NCI-H460 (cell line): Measurements from ENCODE around the gene B4GALT1. TPM values are rescaled to one million over a fixed set of nuclear protein-coding genes. Genes with fewer than 3 reads are reported as not detected.
"Not testable (repeated sequence)": the region's sequence is repeated elsewhere in the genome, so short reads cannot be mapped to it uniquely, and the experiment has no call there.

ENCODE experiments used
- DNase-seq: peaks from one replicate; pipeline ENCODE4 v3.0.0-alpha.2; 2016; ENCODE audit warnings: low read depth; ENCODE audit errors: extremely low read depth
- total RNA-seq: library from RNA; depleted of rRNA; stranded (reverse); fragments of >200 nt; shearing (Covaris generic); gene quantifications from 2 replicates; pipeline ENCODE4 v1.2.3, GENCODE V29; 2014

B4GALT1 gene
- total RNA-seq, 1 experiment from 2014 or later: 60.0 TPM

GRCh38 chr9:33185858-33186257, 18.7 kb upstream of the B4GALT1 start:
- DNase-seq: no peak

GRCh38 chr9:33185406-33185805, 18.3 kb upstream of the B4GALT1 start:
- DNase-seq: no peak

GRCh38 chr9:33184963-33185362, 17.8 kb upstream of the B4GALT1 start:
- no peak for DNase-seq

GRCh38 chr9:33182519-33182918, 15.4 kb upstream of the B4GALT1 start:
- no peak for DNase-seq

GRCh38 chr9:33180526-33181184, 13.5 kb upstream of the B4GALT1 start:
- DNase-seq: no peak

- DNase-seq: no peak
Observed at GRCh38 chr9:33178972-33179697, 12.0 kb upstream of the B4GALT1 start.

GRCh38 chr9:33177639-33178038, 10.5 kb upstream of the B4GALT1 start:
- DNase-seq: no peak

- no peak for DNase-seq
Observed at GRCh38 chr9:33177086-33177485, 9.9 kb upstream of the B4GALT1 start.

- no peak for DNase-seq
Observed at GRCh38 chr9:33175649-33176325, 8.7 kb upstream of the B4GALT1 start.

GRCh38 chr9:33172256-33173238, 5.4 kb upstream of the B4GALT1 start:
- no peak for DNase-seq

- no peak for DNase-seq
Observed at GRCh38 chr9:33170464-33171415, 3.6 kb upstream of the B4GALT1 start.

GRCh38 chr9:33168941-33169544, 1.9 kb upstream of the B4GALT1 start:
- no peak for DNase-seq

- DNase-seq: no peak
Observed at GRCh38 chr9:33167972-33168461, 881 bp upstream of the B4GALT1 start.

- no peak for DNase-seq
Observed at GRCh38 chr9:33166231-33167083, 679 bp downstream of the B4GALT1 start.

- peak; percentile 71 for DNase-seq
Observed at GRCh38 chr9:33165263-33166151, 1.6 kb downstream of the B4GALT1 start.

GRCh38 chr9:33164921-33165262, 2.2 kb downstream of the B4GALT1 start:
- not testable (repeated sequence) for DNase-seq
